ENCODE data around the gene ADAMTS3. TPM values are rescaled to one million over a fixed set of nuclear protein-coding genes. Genes with fewer than 3 reads are reported as not detected.

ADAMTS3 gene
- total and polyA plus RNA-seq, 2 donors (not counting 3 experiments of a cell fraction or from before 2014, with no cell fraction given): 0.37 to 1.3 TPM

DNA sequence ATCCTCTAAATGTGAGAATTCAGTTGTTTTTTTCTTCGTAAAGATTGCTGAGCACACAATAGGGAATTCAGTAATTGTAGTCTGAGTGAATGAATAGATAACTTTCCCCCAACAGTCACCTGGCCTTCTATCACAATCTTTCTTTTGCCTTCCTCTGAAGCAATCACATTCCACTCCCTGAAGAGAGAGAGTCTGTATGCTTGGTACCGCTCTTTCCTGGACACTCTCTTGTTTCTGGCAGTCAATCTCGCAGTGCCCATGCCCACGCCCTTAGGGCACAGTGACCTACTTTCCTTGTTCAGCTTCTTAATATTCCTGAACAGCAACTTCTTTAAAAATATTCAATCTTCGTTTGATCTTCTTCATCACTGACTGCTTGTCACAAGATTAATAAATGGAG, 255.9 kb downstream of the ADAMTS3 start:
- TF ChIP-seq MAX (IDR thresholded peaks at IDR 0.05; ENCODE audit: insufficient read depth, insufficient read length) (no peak), POLR2AphosphoS5 (IDR thresholded peaks at IDR 0.05; ENCODE audit: insufficient read depth, low read depth, low read length) (no peak), POLR2A (IDR thresholded peaks at IDR 0.05; ENCODE audit: low read depth, low read length) (no peak), GATA2 (IDR thresholded peaks at IDR 0.05; ENCODE audit: insufficient read depth, insufficient read length, low read depth, low read length) (no peak), EZH2 (IDR thresholded peaks at IDR 0.05; ENCODE audit: borderline replicate concordance, low read depth, low read length, severe bottlenecking) (no peak), FOS (IDR thresholded peaks at IDR 0.05; ENCODE audit: borderline replicate concordance, insufficient read depth, low read length) (no peak), MYC (IDR thresholded peaks at IDR 0.05; ENCODE audit: low read depth, low read length) (no peak), JUN (IDR thresholded peaks at IDR 0.05; ENCODE audit: borderline replicate concordance, insufficient read depth, insufficient read length, low read depth) (no peak)
- TF ChIP-seq, protein P1, sequence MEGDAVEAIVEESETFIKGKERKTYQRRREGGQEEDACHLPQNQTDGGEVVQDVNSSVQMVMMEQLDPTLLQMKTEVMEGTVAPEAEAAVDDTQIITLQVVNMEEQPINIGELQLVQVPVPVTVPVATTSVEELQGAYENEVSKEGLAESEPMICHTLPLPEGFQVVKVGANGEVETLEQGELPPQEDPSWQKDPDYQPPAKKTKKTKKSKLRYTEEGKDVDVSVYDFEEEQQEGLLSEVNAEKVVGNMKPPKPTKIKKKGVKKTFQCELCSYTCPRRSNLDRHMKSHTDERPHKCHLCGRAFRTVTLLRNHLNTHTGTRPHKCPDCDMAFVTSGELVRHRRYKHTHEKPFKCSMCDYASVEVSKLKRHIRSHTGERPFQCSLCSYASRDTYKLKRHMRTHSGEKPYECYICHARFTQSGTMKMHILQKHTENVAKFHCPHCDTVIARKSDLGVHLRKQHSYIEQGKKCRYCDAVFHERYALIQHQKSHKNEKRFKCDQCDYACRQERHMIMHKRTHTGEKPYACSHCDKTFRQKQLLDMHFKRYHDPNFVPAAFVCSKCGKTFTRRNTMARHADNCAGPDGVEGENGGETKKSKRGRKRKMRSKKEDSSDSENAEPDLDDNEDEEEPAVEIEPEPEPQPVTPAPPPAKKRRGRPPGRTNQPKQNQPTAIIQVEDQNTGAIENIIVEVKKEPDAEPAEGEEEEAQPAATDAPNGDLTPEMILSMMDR (IDR thresholded peaks at IDR 0.05; ENCODE audit: extremely low read depth in 1 of 2, insufficient read depth in 1 of 2, low read depth in 1 of 2, low read length in 2 of 2): no peak
- POLR2A ChIA-PET: no interaction called here
- Histone ChIP-seq H3K4me1 (ENCODE audit: control insufficient read depth, extremely low read depth, insufficient read depth, low read length) (peaks cover 13% of the 10 kb centered on the region), H3K9me3 (replicated peaks; ENCODE audit: control insufficient read depth, insufficient read depth, low read length) (no peaks in the 10 kb centered on the region), H4K20me1 (replicated peaks; ENCODE audit: control insufficient read depth, extremely low read depth, insufficient read depth, low read length) (no peaks in the 10 kb centered on the region), H3K27ac (ENCODE audit: insufficient read depth, low read depth, low read length) (no peak overlapping the region), H2AFZ (ENCODE audit: low read depth, low read length) (no peak overlapping the region), H3K4me3 (replicated peaks in 1 of 3; ENCODE audit: insufficient read depth in 1 of 3, low read depth in 1 of 3, low read length in 3 of 3) (no peak overlapping the region), H3K9me1 (replicated peaks; ENCODE audit: control insufficient read depth, extremely low read depth, insufficient read depth, low read length) (no peaks in the 10 kb centered on the region), H3K79me2 (ENCODE audit: control insufficient read depth, insufficient read depth, low read length) (no peaks in the 10 kb centered on the region), H3K9ac (replicated peaks; ENCODE audit: extremely low read depth, insufficient read depth, low read length) (no peak overlapping the region), H3K27me3 (ENCODE audit: control insufficient read depth in 2 of 2, insufficient read depth in 2 of 2, low read length in 2 of 2) (no peaks in the 10 kb centered on the region), H3K4me2 (ENCODE audit: insufficient read depth, low read length) (no peak overlapping the region), H3K36me3 (ENCODE audit: control insufficient read depth in 2 of 2, extremely low read depth in 1 of 2, insufficient read depth in 2 of 2, low read length in 2 of 2) (no peaks in the 10 kb centered on the region)
- no TSS peak for BruUV-seq (replicated peaks)
- intact Hi-C loops (cut with micrococcal nuclease): no loop called here
- FAIRE-seq (peak; percentile 24), DNase-seq (ENCODE audit: low read depth, low spot score) (no peak)
- dilution Hi-C loops (cut with MboI; ENCODE audit: extremely low pct_ligation_motif_present, low sequenced_read_pairs): no loop called here
- CTCF ChIA-PET: interaction anchor here (0.7 to 2.0 kb wide), 6 partner anchors 10 to 192 kb away, joined by 3 to 23 read pairs (median 6); no protein-coding TSS in a partner anchor
